HL-60 (cell line): Measurements from ENCODE around the gene TNFAIP2.

Experiments
- DNase-seq, 2 experiments: peaks; one replicate each; pipeline ENCODE4 v3.0.0-alpha.2; 2010 to 2020; ENCODE audit warnings: low read depth in 1 of 2, low spot score in 1 of 2
- H3K27ac ChIP-seq: fragments of 250-450 bp; sonication (Bioruptor Pico); replicated peaks from 2 replicates; pipeline ENCODE4 v1.5.1; 2020; ENCODE audit warnings: mild to moderate bottlenecking, moderate library complexity
- H3K27me3 ChIP-seq: fragments of 250-450 bp; sonication (Bioruptor Pico); 2 replicates; pipeline ENCODE4 v1.5.1; 2021; ENCODE audit warnings: mild to moderate bottlenecking, moderate library complexity; ENCODE audit not compliant: insufficient read depth, poor library complexity, severe bottlenecking
- H3K4me3 ChIP-seq: replicated peaks from 2 replicates; pipeline ENCODE4 v1.5.1; 2011; ENCODE audit warnings: mild to moderate bottlenecking, control low read depth, low read length; ENCODE audit not compliant: insufficient read depth
- CTCF ChIP-seq: IDR thresholded peaks from one replicate; pipeline ENCODE4 v1.5.1; 2011; ENCODE audit warnings: low read length, control low read depth, inconsistent platforms; ENCODE audit not compliant: insufficient read depth
- GABPA ChIP-seq: IDR thresholded peaks from 2 replicates; pipeline ENCODE4 v1.6.1; 2012; ENCODE audit warnings: low read depth
- POLR2AphosphoS5 ChIP-seq: IDR thresholded peaks from 2 replicates; pipeline ENCODE4 v1.6.1; 2012; ENCODE audit warnings: low read depth
- REST ChIP-seq: IDR thresholded peaks from 2 replicates; pipeline ENCODE4 v1.6.1; 2012; ENCODE audit warnings: low read depth; ENCODE audit not compliant: insufficient replicate concordance
- SPI1 ChIP-seq: IDR thresholded peaks from 2 replicates; pipeline ENCODE4 v1.6.1; 2012; ENCODE audit warnings: low read depth, mild to moderate bottlenecking, borderline replicate concordance

Gene TNFAIP2

GRCh38 chr14:103144085-103144484 is 20.8 kb downstream of the TNFAIP2 start:
- H3K4me3 ChIP-seq = no peak overlapping the region
- H3K27me3 ChIP-seq = no peaks in the 10 kb centered on the region
- TF ChIP-seq REST = no peak
- TF ChIP-seq CTCF = no peak
- TF ChIP-seq SPI1 = no peak
- TF ChIP-seq GABPA = no peak
- no peak for TF ChIP-seq POLR2AphosphoS5
- no peak for DNase-seq
- no peak overlapping the region for H3K27ac ChIP-seq

GRCh38 chr14:103146141-103146709 is 23.0 kb downstream of the TNFAIP2 start:
- TF ChIP-seq CTCF (no peak), SPI1 (no peak), REST (no peak), POLR2AphosphoS5 (no peak), GABPA (no peak)
- Histone ChIP-seq H3K27ac (no peak overlapping the region), H3K4me3 (no peak overlapping the region), H3K27me3 (no peaks in the 10 kb centered on the region)
- DNase-seq = no peak

- DNase-seq = no peak
Measured at GRCh38 chr14:103149351-103150237, 26.3 kb downstream of the TNFAIP2 start.

More at GRCh38 chr14:103149351-103150237, 26.3 kb downstream of the TNFAIP2 start:
- no peak overlapping the region for H3K4me3 ChIP-seq
- no peak overlapping the region for H3K27ac ChIP-seq
- TF ChIP-seq REST (no peak), CTCF (no peak), GABPA (no peak), SPI1 (no peak), POLR2AphosphoS5 (no peak)
- no peaks in the 10 kb centered on the region for H3K27me3 ChIP-seq
